ENCODE data around the gene FH.

DNA sequence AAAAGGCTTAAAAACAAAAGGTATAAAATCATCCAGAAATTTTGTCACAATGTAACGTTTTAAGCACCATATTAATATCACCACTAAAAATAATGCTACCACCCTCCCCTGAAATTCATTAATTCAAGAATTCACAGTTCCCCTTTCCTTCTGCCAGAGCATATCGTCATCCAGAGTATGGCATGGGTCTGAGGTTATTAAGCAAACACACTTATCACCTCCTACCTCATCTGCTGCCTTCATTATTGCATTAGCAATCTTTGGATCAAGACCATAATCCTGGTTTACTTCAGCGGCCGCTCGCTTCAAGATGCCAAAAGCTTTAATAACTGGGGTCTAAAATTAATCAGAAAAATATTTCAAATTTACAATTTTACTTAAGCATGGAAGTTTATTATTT lies 6.2 kb downstream of the FH start:
- TF ChIP-seq, protein P1, sequence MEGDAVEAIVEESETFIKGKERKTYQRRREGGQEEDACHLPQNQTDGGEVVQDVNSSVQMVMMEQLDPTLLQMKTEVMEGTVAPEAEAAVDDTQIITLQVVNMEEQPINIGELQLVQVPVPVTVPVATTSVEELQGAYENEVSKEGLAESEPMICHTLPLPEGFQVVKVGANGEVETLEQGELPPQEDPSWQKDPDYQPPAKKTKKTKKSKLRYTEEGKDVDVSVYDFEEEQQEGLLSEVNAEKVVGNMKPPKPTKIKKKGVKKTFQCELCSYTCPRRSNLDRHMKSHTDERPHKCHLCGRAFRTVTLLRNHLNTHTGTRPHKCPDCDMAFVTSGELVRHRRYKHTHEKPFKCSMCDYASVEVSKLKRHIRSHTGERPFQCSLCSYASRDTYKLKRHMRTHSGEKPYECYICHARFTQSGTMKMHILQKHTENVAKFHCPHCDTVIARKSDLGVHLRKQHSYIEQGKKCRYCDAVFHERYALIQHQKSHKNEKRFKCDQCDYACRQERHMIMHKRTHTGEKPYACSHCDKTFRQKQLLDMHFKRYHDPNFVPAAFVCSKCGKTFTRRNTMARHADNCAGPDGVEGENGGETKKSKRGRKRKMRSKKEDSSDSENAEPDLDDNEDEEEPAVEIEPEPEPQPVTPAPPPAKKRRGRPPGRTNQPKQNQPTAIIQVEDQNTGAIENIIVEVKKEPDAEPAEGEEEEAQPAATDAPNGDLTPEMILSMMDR (IDR thresholded peaks at IDR 0.05; ENCODE audit: low read depth, low read length, poor library complexity, severe bottlenecking): no peak
- no peak for TF ChIP-seq EZH2phosphoT487 (IDR thresholded peaks at IDR 0.05; ENCODE audit: borderline replicate concordance, low read length)
